Naive thymus-derived CD4-positive, alpha-beta T cell (primary cell): ENCODE data around the gene H6PD. TPM values are rescaled to one million over a fixed set of nuclear protein-coding genes. Genes with fewer than 3 reads are reported as not detected.

Source experiments
- ATAC-seq: fragments of 150-1000 bp; cut with Tn5 transposase; 2 replicates; pipeline ENCODE4 v1.10.0; 2021; ENCODE audit warnings: mild to moderate bottlenecking, moderate library complexity
- CTCF ChIA-PET: fragments of 350-600 bp; sonication (Branson Sonifier 250); formaldehyde crosslinking; loops from one replicate; lab custom pipeline; 2021; ENCODE audit warnings: antibody characterized with exemption; lab: Charles Lee
- POLR2A ChIA-PET: fragments of 350-600 bp; sonication (Branson Sonifier 250); formaldehyde crosslinking; loops from one replicate; lab custom pipeline; 2021; ENCODE audit warnings: antibody characterized with exemption, inconsistent platforms; lab: Charles Lee
- DNase-seq, 9 donors: peaks; one replicate each; pipeline versions ENCODE4 v3.0.0 to v3.0.0-alpha.2; 2020 to 2022; ENCODE audit warnings: mixed read lengths in 1 of 9
- H3K27ac ChIP-seq: one replicate; pipeline ENCODE4 v1.7.0; 2013; ENCODE audit warnings: mild to moderate bottlenecking, low read depth, low read length, moderate library complexity
- H3K27me3 ChIP-seq, 2 donors: one replicate each; pipeline ENCODE4 v1.7.0; 2013; ENCODE audit warnings: low read length in 2 of 2, mild to moderate bottlenecking in 2 of 2, moderate library complexity in 2 of 2; ENCODE audit not compliant: control insufficient read depth in 2 of 2, insufficient read depth in 2 of 2
- H3K36me3 ChIP-seq, 3 experiments: 1 replicate in 2 of 3; 2 replicates in 1 of 3; pipeline ENCODE4 v1.7.0; 2013; ENCODE audit warnings: low read length in 3 of 3, mild to moderate bottlenecking in 3 of 3, moderate library complexity in 1 of 3; ENCODE audit not compliant: insufficient read depth in 3 of 3, control insufficient read depth in 2 of 3
- H3K4me1 ChIP-seq, 2 donors: one replicate each; pipeline ENCODE4 v1.7.0; 2013; ENCODE audit warnings: low read length in 2 of 2, mild to moderate bottlenecking in 2 of 2, moderate library complexity in 1 of 2; ENCODE audit not compliant: control insufficient read depth in 2 of 2, insufficient read depth in 2 of 2
- H3K4me3 ChIP-seq: 2 replicates; pipeline ENCODE4 v1.7.0; 2013; ENCODE audit warnings: mild to moderate bottlenecking, low read length
- H3K9me3 ChIP-seq, 3 experiments: 1 replicate in 2 of 3; 2 replicates in 1 of 3; pipeline ENCODE4 v1.7.0; 2013; ENCODE audit warnings: low read length in 3 of 3; ENCODE audit not compliant: control insufficient read depth in 2 of 3
- H3K27ac Mint-ChIP-seq, 9 donors: one replicate each; pipeline ENCODE4 v1.8.0; 2020 to 2022; ENCODE audit warnings: mixed read lengths in 9 of 9, mild to moderate bottlenecking in 8 of 9, moderate library complexity in 5 of 9, inconsistent platforms in 2 of 9
- H3K27me3 Mint-ChIP-seq, 5 donors: one replicate each; pipeline ENCODE4 v1.8.0; 2021 to 2022; ENCODE audit warnings: mixed read lengths in 5 of 5, mild to moderate bottlenecking in 1 of 5
- H3K36me3 Mint-ChIP-seq, 5 donors: one replicate each; pipeline ENCODE4 v1.8.0; 2020 to 2022; ENCODE audit warnings: mixed read lengths in 5 of 5, mild to moderate bottlenecking in 3 of 5, inconsistent platforms in 1 of 5
- H3K4me1 Mint-ChIP-seq, 7 donors: one replicate each; pipeline ENCODE4 v1.8.0; 2020 to 2022; ENCODE audit warnings: mixed read lengths in 7 of 7, mild to moderate bottlenecking in 3 of 7, inconsistent platforms in 1 of 7
- H3K4me3 Mint-ChIP-seq, 10 donors: one replicate each; pipeline ENCODE4 v1.8.0; 2020 to 2022; ENCODE audit warnings: mild to moderate bottlenecking in 10 of 10, mixed read lengths in 10 of 10, moderate library complexity in 6 of 10, inconsistent platforms in 2 of 10
- H3K9me3 Mint-ChIP-seq, 11 donors: one replicate each; pipeline ENCODE4 v1.8.0; 2020 to 2022; ENCODE audit warnings: mixed read lengths in 11 of 11, mild to moderate bottlenecking in 4 of 11, inconsistent platforms in 1 of 11, moderate library complexity in 1 of 11
- intact Hi-C, 2 donors: fragments of 100-400 bp; cut with micrococcal nuclease; formaldehyde crosslinking; loops; one replicate each; pipeline ENCODE4 v1.15.1; 2023
- polyA plus RNA-seq, 2 donors: library from polyadenylated mRNA; unstranded; fragments of 300-500 nt; fragmentation: Illumina TruSeq; gene quantifications; one replicate each; pipeline ENCODE4 v1.2.3, GENCODE V29; 2021
- total RNA-seq, 6 experiments: library from RNA in 5 of 6; stranded (reverse) in 5 of 6; gene quantifications; 1 replicate in 5 of 6; 2 replicates in 1 of 6; pipeline ENCODE4 v1.2.3 and lab custom pipeline; 2021 to 2026

H6PD gene
- total and polyA plus RNA-seq, 7 experiments from 2014 or later: 12.1 to 27.6 (median 19.3) TPM

- no peaks in the 10 kb centered on the region for H3K36me3 ChIP-seq
- H3K27ac ChIP-seq: no peak overlapping the region
- Mint-ChIP-seq H3K9me3 (peaks cover 0 to 40% (median 15%) of the 10 kb centered on the region in 11 donors), H3K36me3 (peaks cover 0 to 32% (median 8%) of the 10 kb centered on the region in 5 donors), H3K27ac (peak overlapping the region in 3 of 9 donors; percentile 0 to 6 (median 6)), H3K4me1 (peaks cover 2 to 30% (median 27%) of the 10 kb centered on the region in 7 donors), H3K27me3 (no peaks in the 10 kb centered on the region), H3K4me3 (peak overlapping the region in 2 of 10 donors; percentile 22 to 46)
- intact Hi-C loops: loop anchor here (1.0 to 10.0 kb wide), 7 partner anchors 22 to 621 kb away; partner anchors contain the start of genes CTNNBIP1 (in 1 of the 2) and TMEM201 (in 1 of the 2)
- H3K9me3 ChIP-seq: peaks cover 0 to 7% (median 0%) of the 10 kb centered on the region in 3 experiments
- no peak overlapping the region for H3K4me3 ChIP-seq
- POLR2A ChIA-PET: interaction anchor here (0.6 to 1.0 kb wide), 4 partner anchors 50 to 230 kb away, joined by 3 to 4 read pairs (median 4); no protein-coding TSS in a partner anchor
- ATAC-seq (no peak), DNase-seq (peak; percentile 56 to 87 (median 76))
- H3K27me3 ChIP-seq: no peaks in the 10 kb centered on the region
- CTCF ChIA-PET: interaction anchor here (0.7 to 4.1 kb wide), 20 partner anchors 9 to 581 kb away, joined by 3 to 90 read pairs (median 4); no protein-coding TSS in a partner anchor
- peaks cover 11 to 14% of the 10 kb centered on the region in 2 donors for H3K4me1 ChIP-seq
Observed at GRCh38 chr1:9289090-9289534, 54.5 kb downstream of the H6PD start.

GRCh38 chr1:9289711-9290485 lies 55.3 kb downstream of the H6PD start:
- Histone ChIP-seq H3K27ac (no peak overlapping the region), H3K4me3 (no peak overlapping the region), H3K4me1 (peaks cover 6 to 17% of the 10 kb centered on the region in 2 donors), H3K9me3 (peaks cover 0 to 7% (median 0%) of the 10 kb centered on the region in 3 experiments), H3K27me3 (no peaks in the 10 kb centered on the region), H3K36me3 (no peaks in the 10 kb centered on the region)
- Mint-ChIP-seq H3K9me3 (peaks cover 0 to 33% (median 14%) of the 10 kb centered on the region in 11 donors), H3K4me3 (peak overlapping the region in 3 of 10 donors; percentile 16 to 56 (median 38)), H3K27ac (peak overlapping the region in 5 of 9 donors; percentile 26 to 69 (median 59)), H3K27me3 (no peaks in the 10 kb centered on the region), H3K36me3 (peaks cover 0 to 27% (median 5%) of the 10 kb centered on the region in 5 donors), H3K4me1 (peaks cover 0 to 24% (median 20%) of the 10 kb centered on the region in 7 donors)
- ATAC-seq: peak; percentile 29
- DNase-seq: no peak
- CTCF ChIA-PET: interaction anchor here (0.5 to 4.1 kb wide), 27 partner anchors 8 to 479 kb away, joined by 3 to 90 read pairs (median 4); no protein-coding TSS in a partner anchor
- POLR2A ChIA-PET: interaction anchor here (0.6 to 1.4 kb wide), 6 partner anchors 135 to 209 kb away, joined by 3 to 5 read pairs (median 4); no protein-coding TSS in a partner anchor
- intact Hi-C loops: loop anchor here (1.0 to 10.0 kb wide), 10 partner anchors 23 to 620 kb away; partner anchors contain the start of genes TMEM201 (in 2 of the 2) and CTNNBIP1 (in 1 of the 2)

DNA sequence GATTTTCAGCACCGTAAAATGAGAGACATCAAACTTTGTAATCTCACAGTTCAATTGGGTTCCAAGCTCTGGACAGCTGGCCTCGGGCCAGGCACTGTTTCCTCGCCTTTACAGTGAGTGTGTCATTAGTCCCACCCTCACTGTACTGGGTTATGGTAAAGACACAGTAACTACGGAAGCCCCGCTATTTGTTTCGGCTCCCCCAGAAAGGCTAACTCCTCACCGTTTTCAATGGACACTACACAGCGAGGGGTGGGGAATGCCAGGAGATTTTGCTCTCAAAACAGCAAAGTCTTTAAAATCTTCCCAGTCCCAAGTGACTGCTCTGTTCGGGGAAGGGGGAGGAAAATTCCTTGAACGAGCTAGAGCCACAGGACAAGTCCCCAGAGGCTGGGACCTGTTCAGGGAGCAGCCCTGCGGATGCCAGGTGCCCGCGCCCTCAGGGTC lies 57.4 kb downstream of the H6PD start:
- Histone ChIP-seq H3K4me1 (peaks cover 6 to 19% of the 10 kb centered on the region in 2 donors), H3K27ac (no peak overlapping the region), H3K9me3 (peaks cover 0 to 7% (median 0%) of the 10 kb centered on the region in 3 experiments), H3K36me3 (no peaks in the 10 kb centered on the region), H3K27me3 (no peaks in the 10 kb centered on the region), H3K4me3 (no peak overlapping the region)
- Mint-ChIP-seq H3K27ac (peak overlapping the region in 8 of 9 donors; percentile 21 to 81 (median 52)), H3K9me3 (peaks cover 0 to 21% (median 5%) of the 10 kb centered on the region in 11 donors), H3K4me3 (peak overlapping the region; percentile 34 to 86 (median 66)), H3K27me3 (no peaks in the 10 kb centered on the region), H3K4me1 (peaks cover 6 to 40% (median 26%) of the 10 kb centered on the region in 7 donors), H3K36me3 (peaks cover 0 to 11% (median 5%) of the 10 kb centered on the region in 5 donors)
- DNase-seq (no peak), ATAC-seq (no peak)
- intact Hi-C loops: loop anchor here (1.0 to 5.0 kb wide), 7 partner anchors 57 to 295 kb away; partner anchors contain the start of genes GPR157 (in 1 of the 2), H6PD (in 1 of the 2) and TMEM201 (in 1 of the 2)
- ChIA-PET CTCF (interaction anchor here (0.5 to 4.1 kb wide), 5 partner anchors 164 to 209 kb away, joined by 3 to 35 read pairs (median 6); no protein-coding TSS in a partner anchor), POLR2A (no interaction called here)

GRCh38 chr1:9292361-9293240 lies 58.0 kb downstream of the H6PD start, which contains the start of gene SPSB1:
SPSB1 (plus strand) TSS chr1:9292894; CDS start chr1:9355892, 62,998 bp downstream.
- Mint-ChIP-seq H3K36me3 (peaks cover 0 to 8% (median 5%) of the 10 kb centered on the region in 5 donors), H3K27me3 (no peaks in the 10 kb centered on the region), H3K27ac (peak within 1 kb of the TSS in 8 of 9 donors; percentile 21 to 81 (median 52)), H3K4me1 (peaks cover 6 to 40% (median 32%) of the 10 kb centered on the region in 7 donors), H3K9me3 (peaks cover 0 to 16% (median 5%) of the 10 kb centered on the region in 11 donors), H3K4me3 (peak within 1 kb of the TSS; percentile 34 to 86 (median 66))
- Histone ChIP-seq H3K9me3 (peaks cover 0 to 7% (median 0%) of the 10 kb centered on the region in 3 experiments), H3K4me1 (peaks cover 6 to 19% of the 10 kb centered on the region in 2 donors), H3K4me3 (peak within 1 kb of the TSS; percentile 55), H3K27ac (peak within 1 kb of the TSS; percentile 27), H3K36me3 (no peaks in the 10 kb centered on the region), H3K27me3 (no peaks in the 10 kb centered on the region)
- POLR2A ChIA-PET: no interaction called here
- CTCF ChIA-PET: interaction anchor here (1.3 to 4.1 kb wide), 3 partner anchors 163 to 198 kb away, joined by 6 to 35 read pairs (median 11); no protein-coding TSS in a partner anchor
- DNase-seq (peak; percentile 30 to 66 (median 56)), ATAC-seq (peak; percentile 81)
- intact Hi-C loops: loop anchor here (1.0 to 5.0 kb wide), 7 partner anchors 58 to 295 kb away; partner anchors contain the start of genes GPR157 (in 1 of the 2), H6PD (in 1 of the 2) and TMEM201 (in 1 of the 2)

DNA sequence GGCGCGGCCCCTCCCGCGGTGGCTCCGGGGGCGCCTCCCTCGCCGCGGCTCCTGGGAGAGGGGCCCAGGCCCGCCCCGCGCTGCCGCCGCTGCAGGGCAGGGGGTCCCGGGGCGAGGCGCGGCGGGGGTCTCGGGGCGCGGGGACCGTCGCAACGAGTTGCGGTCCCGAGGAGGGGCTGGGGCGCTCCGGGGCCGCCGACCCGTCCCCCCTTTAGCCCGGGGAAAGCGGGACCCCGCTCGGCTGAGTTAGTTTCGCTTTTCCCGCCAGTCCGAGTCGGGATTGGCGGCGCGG lies 58.6 kb downstream of the H6PD start:
- intact Hi-C loops: loop anchor here (2.0 to 5.0 kb wide), 4 partner anchors 58 to 294 kb away; partner anchors contain the start of genes H6PD (in 1 of the 2) and TMEM201 (in 1 of the 2)
- H3K4me1 Mint-ChIP-seq: peaks cover 6 to 40% (median 32%) of the 10 kb centered on the region in 7 donors
- Histone ChIP-seq H3K27ac (peak overlapping the region; percentile 27), H3K4me3 (peak overlapping the region; percentile 55), H3K36me3 (no peaks in the 10 kb centered on the region), H3K9me3 (peaks cover 0 to 4% (median 0%) of the 10 kb centered on the region in 3 experiments), H3K4me1 (peaks cover 6 to 19% of the 10 kb centered on the region in 2 donors), H3K27me3 (no peaks in the 10 kb centered on the region)
- H3K4me3 Mint-ChIP-seq: no peak overlapping the region
- CTCF ChIA-PET: no interaction called here
- DNase-seq (no peak), ATAC-seq (no peak)
- no peak overlapping the region for H3K27ac Mint-ChIP-seq
- H3K36me3 Mint-ChIP-seq: peaks cover 0 to 8% (median 5%) of the 10 kb centered on the region in 5 donors
- H3K27me3 Mint-ChIP-seq: no peaks in the 10 kb centered on the region
- peaks cover 0 to 10% (median 5%) of the 10 kb centered on the region in 11 donors for H3K9me3 Mint-ChIP-seq
- POLR2A ChIA-PET: no interaction called here
